HEK293 (cell line): Measurements from ENCODE around the gene FANCE.

Experiments
- ATF2 ChIP-seq: fragments of 450-650 bp; formaldehyde crosslinking; IDR thresholded peaks from 2 replicates; pipeline ENCODE4 v1.5.1; 2016; ENCODE audit warnings: missing biosample characterization, missing genetic modification characterization, low read depth
- CTCF ChIP-seq: fragments of 450-650 bp; formaldehyde crosslinking; IDR thresholded peaks from 2 replicates; pipeline ENCODE4 v1.5.1; 2016; ENCODE audit warnings: missing biosample characterization, missing genetic modification characterization
- KLF10 ChIP-seq: fragments of 450-650 bp; IDR thresholded peaks from 2 replicates; pipeline ENCODE4 v1.5.1; 2018; ENCODE audit warnings: missing biosample characterization, mild to moderate bottlenecking, missing genetic modification characterization
- TCF7L2 ChIP-seq: IDR thresholded peaks from 2 replicates; pipeline ENCODE4 v1.6.1; 2011; ENCODE audit warnings: low read depth, mild to moderate bottlenecking, inconsistent platforms, low read length, moderate library complexity, borderline replicate concordance
- ZBTB21 ChIP-seq: fragments of 450-650 bp; formaldehyde crosslinking; IDR thresholded peaks from 2 replicates; pipeline ENCODE4 v1.5.1; 2017; ENCODE audit warnings: missing biosample characterization, missing genetic modification characterization
- ZBTB44 ChIP-seq: fragments of 450-650 bp; IDR thresholded peaks from 2 replicates; pipeline ENCODE4 v1.5.1; 2018; ENCODE audit warnings: missing biosample characterization, mild to moderate bottlenecking, missing genetic modification characterization
- ZNF140 ChIP-seq: fragments of 450-650 bp; formaldehyde crosslinking; IDR thresholded peaks from 2 replicates; pipeline ENCODE4 v1.5.1; 2016; ENCODE audit warnings: missing biosample characterization, missing genetic modification characterization
- ZNF274 ChIP-seq, 2 experiments: fragments of 200-500 bp in 1 of 2; fragments of 450-650 bp in 1 of 2; sonication (Bioruptor generic) in 1 of 2; formaldehyde crosslinking in 1 of 2; IDR thresholded peaks; 2 replicates each; pipeline versions ENCODE4 v1.5.1 to v1.6.1; 2014 to 2016; ENCODE audit warnings: borderline replicate concordance in 1 of 2, inconsistent platforms in 1 of 2, low read length in 1 of 2, missing biosample characterization in 1 of 2, missing genetic modification characterization in 1 of 2
- ZNF311 ChIP-seq: fragments of 450-650 bp; formaldehyde crosslinking; IDR thresholded peaks from 2 replicates; pipeline ENCODE4 v1.5.1; 2017; ENCODE audit warnings: missing biosample characterization, missing genetic modification characterization, borderline replicate concordance
- ZNF473 ChIP-seq: fragments of 450-650 bp; formaldehyde crosslinking; IDR thresholded peaks from 2 replicates; pipeline ENCODE4 v1.5.1; 2017; ENCODE audit warnings: missing biosample characterization, missing genetic modification characterization
- ZNF513 ChIP-seq: fragments of 450-650 bp; IDR thresholded peaks from 2 replicates; pipeline ENCODE4 v1.5.1; 2018; ENCODE audit warnings: missing biosample characterization, missing genetic modification characterization
- ZNF621 ChIP-seq: fragments of 450-650 bp; formaldehyde crosslinking; IDR thresholded peaks from 2 replicates; pipeline ENCODE4 v1.5.1; 2017; ENCODE audit warnings: missing biosample characterization, missing genetic modification characterization
- TF ChIP-seq, protein P1 (sequence below): fragments of 450-650 bp; formaldehyde crosslinking; IDR thresholded peaks from 2 replicates; pipeline ENCODE4 v1.5.1; 2016; ENCODE audit warnings: missing biosample characterization, missing genetic modification characterization, low read depth

DNA sequence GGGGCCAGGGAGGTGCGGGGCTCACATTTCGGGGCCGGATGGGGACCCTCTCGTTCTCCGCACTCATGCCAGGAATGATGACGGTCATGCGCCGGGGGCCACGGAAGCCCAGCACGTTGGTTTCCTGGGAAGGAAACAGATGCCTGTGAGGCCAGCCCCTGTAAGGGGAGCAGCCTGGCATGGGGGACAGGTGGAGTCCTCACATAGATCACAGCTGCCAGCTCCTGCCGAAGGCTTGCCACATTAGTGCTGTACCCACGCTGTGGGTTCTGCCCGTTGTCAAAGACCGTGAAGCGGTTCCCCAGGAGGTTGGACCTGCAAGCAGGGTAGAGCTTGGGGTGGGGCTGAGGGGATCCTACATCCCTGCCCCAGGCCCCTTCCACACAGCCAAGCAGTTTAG is 51.4 kb downstream of the FANCE start:
- TF ChIP-seq ATF2 (tag by site-specific recombination) (no peak), CTCF (tag by site-specific recombination) (no peak), ZNF621 (no peak), ZNF140 (no peak), ZNF473 (tag by site-specific recombination) (no peak), ZNF311 (tag by site-specific recombination) (no peak), ZNF274 (IDR thresholded peaks at IDR 0.05; ENCODE audit: low read length) (no peak), ZNF274 (tag by site-specific recombination; IDR thresholded peaks at IDR 0.05; ENCODE audit: borderline replicate concordance) (no peak), ZBTB21 (tag by site-specific recombination) (no peak), ZNF513 (tag by site-specific recombination) (no peak), ZBTB44 (no peak), KLF10 (tag by site-specific recombination) (no peak), TCF7L2 (no peak)
- TF ChIP-seq, protein P1, sequence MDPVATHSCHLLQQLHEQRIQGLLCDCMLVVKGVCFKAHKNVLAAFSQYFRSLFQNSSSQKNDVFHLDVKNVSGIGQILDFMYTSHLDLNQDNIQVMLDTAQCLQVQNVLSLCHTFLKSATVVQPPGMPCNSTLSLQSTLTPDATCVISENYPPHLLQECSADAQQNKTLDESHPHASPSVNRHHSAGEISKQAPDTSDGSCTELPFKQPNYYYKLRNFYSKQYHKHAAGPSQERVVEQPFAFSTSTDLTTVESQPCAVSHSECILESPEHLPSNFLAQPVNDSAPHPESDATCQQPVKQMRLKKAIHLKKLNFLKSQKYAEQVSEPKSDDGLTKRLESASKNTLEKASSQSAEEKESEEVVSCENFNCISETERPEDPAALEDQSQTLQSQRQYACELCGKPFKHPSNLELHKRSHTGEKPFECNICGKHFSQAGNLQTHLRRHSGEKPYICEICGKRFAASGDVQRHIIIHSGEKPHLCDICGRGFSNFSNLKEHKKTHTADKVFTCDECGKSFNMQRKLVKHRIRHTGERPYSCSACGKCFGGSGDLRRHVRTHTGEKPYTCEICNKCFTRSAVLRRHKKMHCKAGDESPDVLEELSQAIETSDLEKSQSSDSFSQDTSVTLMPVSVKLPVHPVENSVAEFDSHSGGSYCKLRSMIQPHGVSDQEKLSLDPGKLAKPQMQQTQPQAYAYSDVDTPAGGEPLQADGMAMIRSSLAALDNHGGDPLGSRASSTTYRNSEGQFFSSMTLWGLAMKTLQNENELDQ (tag by site-specific recombination), result no peak
